Renal cortex interstitium (tissue), 11 donors: ENCODE measurements around the gene DCLK2. TPM values are rescaled to one million over a fixed set of nuclear protein-coding genes. Genes with fewer than 3 reads are reported as not detected.

Experiments used
- DNase-seq, 11 donors: peaks; one replicate each; pipeline ENCODE4 v3.0.0-alpha.2; 2013; ENCODE audit warnings: low read depth in 9 of 11, low spot score in 4 of 11; ENCODE audit errors: extremely low read depth in 1 of 11
- polyA plus RNA-seq, 3 donors: library from polyadenylated mRNA; unstranded; fragments of 120-200 nt; gene quantifications; one replicate each; pipeline ENCODE4 v1.2.1, GENCODE V29; 2013; ENCODE audit not compliant: insufficient read length in 3 of 3

The DCLK2 gene
- polyA plus RNA-seq, 3 donors: 10.8 to 12.2 (median 11.7) TPM

DNA sequence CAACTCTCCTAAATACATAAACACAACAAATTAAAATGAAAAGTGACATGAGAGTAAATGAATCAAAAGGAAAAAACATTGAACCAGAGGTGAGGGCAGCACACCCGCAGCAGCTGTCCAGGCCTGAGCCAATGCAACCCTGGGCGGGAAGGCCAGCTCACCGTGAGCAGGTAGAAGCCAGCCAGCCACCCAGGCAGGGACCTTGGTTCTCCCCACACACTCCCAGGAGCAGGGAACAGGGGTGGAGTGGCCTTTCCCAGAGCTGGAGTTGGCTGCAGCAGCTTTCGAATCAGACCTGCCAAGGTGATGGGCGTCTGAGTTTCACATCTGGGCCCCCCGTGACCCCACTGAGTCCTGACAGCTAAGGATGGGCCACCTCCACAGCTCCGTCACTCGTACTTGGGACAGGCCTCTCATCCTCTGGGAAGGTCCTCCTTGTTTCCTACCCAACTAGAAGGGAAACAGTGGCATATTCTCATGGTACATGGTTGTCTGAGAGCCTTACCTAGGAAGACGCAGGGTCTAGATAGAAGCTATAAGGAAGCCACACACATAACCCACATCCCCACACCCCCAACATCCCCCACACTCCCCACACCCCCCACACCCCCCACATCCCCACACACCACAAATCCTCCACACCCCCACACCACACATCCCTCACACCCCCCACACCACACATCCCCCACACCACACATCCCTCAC, 172.2 kb downstream of the DCLK2 start:
- no peak for DNase-seq

GRCh38 chr4:150250998-150251651, 172.9 kb downstream of the DCLK2 start:
- no peak for DNase-seq

DNA sequence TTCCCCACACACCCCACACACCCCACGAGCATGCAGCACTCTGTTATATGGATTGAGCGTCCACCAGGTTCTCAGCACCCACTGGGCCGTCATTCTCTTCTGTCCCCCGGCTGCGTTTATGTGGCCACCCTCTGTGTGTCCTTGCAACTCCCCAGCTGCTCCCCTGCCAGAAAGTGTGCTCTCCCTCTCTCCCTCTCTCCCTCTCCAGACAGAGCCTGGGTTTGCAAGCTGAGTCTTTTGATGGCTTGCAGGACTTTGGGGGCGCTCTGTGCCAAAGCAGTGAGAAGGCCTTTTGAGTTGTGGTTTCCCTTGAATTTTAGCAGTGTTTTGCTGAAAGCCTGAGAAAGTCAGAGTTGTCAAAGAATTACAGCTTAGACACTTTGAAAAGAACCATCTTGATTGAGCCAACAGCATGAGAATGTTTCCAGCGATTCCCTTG, 173.5 kb downstream of the DCLK2 start:
- DNase-seq: peak in 2 of 11 donors; percentile 46 to 50

DNA sequence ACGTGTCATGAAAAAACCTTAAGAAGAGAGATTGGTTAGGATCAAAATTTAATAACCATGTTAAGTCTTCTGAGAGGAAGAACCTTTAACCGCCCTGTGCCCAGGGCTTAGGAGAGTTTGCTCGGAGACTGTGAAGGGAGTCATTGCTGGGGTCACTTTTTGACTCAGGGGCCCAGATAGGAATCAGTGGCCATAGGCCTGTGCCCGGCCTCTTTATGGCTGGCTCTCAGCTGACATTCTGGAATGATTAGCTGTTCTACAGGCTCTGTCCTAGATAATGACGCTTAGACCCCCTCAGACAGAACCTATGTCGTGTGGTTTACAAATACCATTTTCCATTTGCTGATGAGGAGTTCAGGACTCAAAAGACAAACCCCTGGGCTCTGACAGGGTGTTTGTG, 174.1 kb downstream of the DCLK2 start:
- DNase-seq: no peak

DNA sequence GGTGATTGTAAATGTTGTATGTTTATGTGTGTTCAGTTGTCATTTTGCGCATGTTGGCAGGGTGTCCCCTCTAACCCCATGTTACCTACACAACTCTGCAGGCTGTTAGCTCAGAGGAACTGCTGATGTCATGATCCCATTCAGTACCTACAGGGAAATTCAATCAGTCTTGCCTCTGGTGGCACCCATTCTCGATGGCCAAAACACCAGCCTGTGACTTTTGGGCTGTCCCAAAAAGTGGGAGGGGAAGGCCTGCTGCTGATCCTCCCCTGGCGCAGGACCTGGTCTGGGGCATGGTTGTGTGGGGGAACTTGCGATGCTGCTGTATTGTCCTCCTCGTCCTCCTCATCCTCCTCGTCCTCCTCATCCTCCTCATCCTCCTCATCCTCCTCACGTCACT, 174.5 kb downstream of the DCLK2 start:
- no peak for DNase-seq

DNA sequence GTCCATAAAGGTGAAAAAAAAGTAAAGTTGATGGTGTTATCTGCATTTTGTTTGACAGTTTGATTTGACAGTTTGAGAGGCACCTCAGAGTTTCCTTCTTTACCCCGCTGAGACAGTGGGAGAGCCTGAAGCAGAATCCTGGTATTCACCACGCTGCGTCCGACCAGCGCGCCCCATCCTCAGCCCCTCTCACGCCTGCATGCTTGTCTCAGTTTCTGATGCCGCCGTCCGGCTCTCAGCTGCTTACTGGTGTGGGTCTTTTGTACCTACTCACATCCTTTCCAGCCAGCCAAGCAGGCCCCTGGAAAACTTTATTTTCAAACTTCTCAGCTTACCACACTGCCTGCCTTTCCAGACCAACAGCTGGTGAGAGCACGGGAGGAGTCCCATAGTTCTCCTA, 175.2 kb downstream of the DCLK2 start:
- no peak for DNase-seq

GRCh38 chr4:150253965-150254630, 175.9 kb downstream of the DCLK2 start:
- no peak for DNase-seq

DNA sequence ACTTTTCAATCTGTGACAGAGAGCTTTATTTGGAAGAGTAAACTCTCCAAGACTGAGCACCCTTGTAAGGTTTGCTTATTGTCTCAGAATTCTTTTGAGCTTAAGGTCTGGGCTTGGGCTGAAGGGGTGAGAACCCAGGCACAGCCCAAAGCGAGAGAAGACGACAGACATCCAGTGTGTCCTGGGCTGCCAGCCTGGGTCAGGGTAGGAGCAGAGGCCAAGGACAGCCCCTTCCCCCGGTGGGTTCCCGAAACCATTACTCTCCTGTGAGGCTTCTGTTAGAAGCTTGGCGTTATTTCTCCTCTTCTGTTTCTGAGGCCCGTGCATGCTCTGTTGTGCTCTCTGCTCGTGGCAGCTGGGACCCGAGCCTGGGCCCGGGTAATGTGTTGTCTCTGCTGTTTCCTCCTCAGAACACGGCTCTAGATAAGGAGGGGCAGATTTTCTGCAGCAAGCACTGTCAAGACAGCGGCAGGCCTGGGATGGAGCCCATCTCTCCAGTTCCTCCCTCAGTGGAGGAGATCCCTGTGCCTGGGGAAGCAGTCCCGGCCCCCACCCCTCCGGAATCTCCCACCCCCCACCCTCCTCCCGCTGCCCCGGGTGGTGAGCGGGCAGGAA, 177.5 kb downstream of the DCLK2 start:
- no peak for DNase-seq

GRCh38 chr4:150256225-150256620, 178.0 kb downstream of the DCLK2 start:
- DNase-seq: no peak

- no peak for DNase-seq
Observed at GRCh38 chr4:150256841-150257730, 178.8 kb downstream of the DCLK2 start.

DNA sequence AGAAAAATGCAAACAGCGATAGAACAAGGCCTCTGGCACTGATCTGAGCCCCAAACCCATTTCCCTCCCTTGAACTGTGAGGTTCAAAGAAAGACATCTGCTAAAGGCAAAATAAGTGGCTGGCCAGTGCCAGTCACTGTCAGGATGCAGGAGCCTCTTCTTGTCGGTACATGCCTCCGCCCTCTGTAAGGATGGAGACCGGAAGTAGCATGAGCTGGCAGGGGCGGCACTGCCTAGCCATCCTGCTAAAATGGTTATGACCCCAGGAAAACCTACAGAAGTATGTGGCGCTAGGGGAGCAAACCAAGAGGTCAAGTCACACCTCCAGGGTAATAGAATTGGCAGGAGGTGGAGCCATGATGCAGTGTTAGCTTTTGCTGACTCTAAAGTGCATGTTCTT, 180.3 kb downstream of the DCLK2 start:
- no peak for DNase-seq

GRCh38 chr4:150259861-150260567, 181.8 kb downstream of the DCLK2 start:
- peak in 1 of 11 donors; percentile 31 for DNase-seq

DNA sequence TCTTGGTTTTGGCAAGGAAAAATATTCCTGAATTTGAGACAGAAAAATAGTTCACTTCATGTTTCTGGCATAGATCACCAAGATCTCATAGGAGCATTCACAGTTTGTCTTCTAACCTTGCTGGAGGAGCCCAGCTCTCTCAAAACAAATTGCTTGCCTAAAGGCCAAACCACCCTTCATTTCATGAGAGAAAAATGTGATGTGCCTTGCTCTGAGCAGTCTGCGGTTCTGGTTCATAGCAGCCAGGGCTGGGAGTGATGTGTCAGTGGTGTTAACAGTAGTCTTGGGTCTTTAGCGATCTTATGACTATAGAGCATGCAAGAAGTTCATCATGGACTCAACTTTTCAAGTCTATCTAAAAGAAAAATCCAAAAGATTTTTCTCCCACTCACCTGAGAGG, 183.3 kb downstream of the DCLK2 start:
- no peak for DNase-seq

DNA sequence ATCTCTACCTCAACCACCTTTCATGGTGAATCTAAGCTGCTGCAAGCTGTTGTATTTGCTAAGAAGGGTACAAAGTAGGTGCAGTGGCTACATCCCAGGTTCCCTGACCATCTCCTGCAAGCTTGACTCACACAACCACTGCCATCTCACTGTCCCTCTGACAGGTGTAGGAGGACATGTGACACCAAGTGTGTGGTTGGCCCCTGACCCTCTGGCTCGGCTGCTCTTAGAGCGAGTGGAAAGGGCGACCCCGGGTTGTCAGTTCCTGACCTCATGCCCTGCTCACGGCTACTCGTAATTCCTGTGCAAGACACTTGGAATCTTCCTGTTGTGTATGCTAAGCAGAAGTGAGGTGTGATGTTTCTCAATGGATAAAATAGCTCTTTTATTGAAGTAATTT, 184.4 kb downstream of the DCLK2 start:
- DNase-seq: no peak

- DNase-seq: no peak
Observed at GRCh38 chr4:150264595-150265161, 186.4 kb downstream of the DCLK2 start.

DNA sequence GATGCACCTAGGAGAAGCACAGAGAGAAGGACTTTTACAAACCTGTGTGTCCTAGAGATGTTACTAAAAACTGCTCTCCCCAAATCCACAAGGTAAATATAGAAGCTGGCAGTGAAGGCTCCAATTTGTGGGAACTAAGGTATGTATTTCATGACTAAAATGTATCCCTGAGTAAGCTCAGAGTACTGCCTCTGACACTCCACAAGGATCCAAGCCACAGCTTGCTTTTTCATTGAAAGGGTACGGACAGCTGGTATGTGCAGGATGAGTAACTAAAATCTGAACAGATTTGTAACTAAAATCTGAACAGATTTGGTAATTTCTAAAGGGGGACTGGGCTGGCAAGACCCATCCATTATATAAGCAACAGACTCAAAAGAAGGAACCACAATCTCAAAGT, 187.6 kb downstream of the DCLK2 start:
- no peak for DNase-seq

DNA sequence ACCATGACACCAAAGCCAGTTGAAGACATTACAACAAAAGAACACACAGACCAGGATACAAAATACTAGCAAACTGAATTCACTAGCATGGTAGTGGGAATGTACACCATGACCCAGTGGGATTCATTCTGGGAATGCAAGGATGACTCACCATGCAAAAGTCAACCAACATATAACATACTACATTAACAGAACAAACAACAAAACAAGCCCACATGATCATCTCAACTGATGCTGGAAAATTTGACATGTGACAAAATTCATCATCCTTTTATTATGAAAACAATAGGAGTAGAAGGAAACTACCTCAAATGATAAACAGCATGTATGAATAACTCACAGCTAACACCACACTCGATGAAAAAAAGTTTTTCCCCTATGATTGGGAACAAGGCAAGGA, 190.2 kb downstream of the DCLK2 start:
- no peak for DNase-seq

DNA sequence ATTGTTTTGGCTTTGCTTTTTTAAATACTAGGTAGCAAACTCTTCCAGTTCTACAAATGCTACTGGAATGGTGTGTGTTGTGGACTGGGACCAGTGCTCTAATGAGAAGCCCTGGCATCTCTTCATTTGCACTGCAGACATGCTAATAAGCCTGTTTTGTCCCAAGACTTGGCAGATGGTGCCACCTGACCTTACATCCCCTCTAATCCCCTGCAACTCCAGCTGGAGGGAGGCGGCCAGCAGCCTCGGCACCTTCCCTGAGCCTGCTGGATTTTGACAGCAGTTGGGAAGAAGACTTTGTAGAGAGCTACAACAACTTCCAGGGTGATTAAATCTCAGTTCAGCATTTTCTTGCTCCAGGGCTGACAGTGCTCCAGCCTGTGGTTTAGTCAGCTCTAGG, 200.0 kb downstream of the DCLK2 start:
- DNase-seq: no peak
